Cardiac septum (tissue), 1 donor: ENCODE results near the gene RITA1. TPM values are rescaled to one million over a fixed set of nuclear protein-coding genes. Genes with fewer than 3 reads are reported as not detected.

Source experiments
- DNase-seq: peaks from one replicate; pipeline ENCODE4 v3.0.0-alpha.2; 2020; ENCODE audit warnings: low spot score
- intact Hi-C: fragments of 100-400 bp; cut with DNase I; formaldehyde crosslinking; loops from one replicate; pipeline ENCODE4 v1.14.0; 2022
- total RNA-seq: library from RNA; stranded (reverse); fragmentation: NEBNext Ultra II Directional; extraction: Animal tissue kit (Norgen Biotek cat#: 25700); gene quantifications from one replicate; pipeline ENCODE4 v1.2.1, GENCODE V29; 2021
- donor health status: DM: no; HTN: no; CAD: no.

Gene RITA1
- total RNA-seq, 1 donor from 2014 or later: 11.0 TPM

- intact Hi-C loops: loop anchor here (5.0 kb wide), 1 partner anchor 34 kb away; no protein-coding TSS in a partner anchor
- no peak for DNase-seq
Observed at GRCh38 chr12:113222730-113223531, 37.4 kb downstream of the RITA1 start.

- intact Hi-C loops: loop anchor here (5.0 kb wide), 1 partner anchor 32 kb away; no protein-coding TSS in a partner anchor
- no peak for DNase-seq
Observed at GRCh38 chr12:113224955-113225354, 39.4 kb downstream of the RITA1 start.

- DNase-seq: no peak
- intact Hi-C loops: no loop called here
Observed at GRCh38 chr12:113226696-113227568, 41.4 kb downstream of the RITA1 start.

- intact Hi-C loops: no loop called here
- DNase-seq: no peak
Observed at GRCh38 chr12:113227686-113228391, 42.3 kb downstream of the RITA1 start.

- intact Hi-C loops: no loop called here
- DNase-seq: no peak
Observed at GRCh38 chr12:113228394-113229028, 43.0 kb downstream of the RITA1 start.

- no peak for DNase-seq
- intact Hi-C loops: loop anchor here (2.0 to 5.0 kb wide), 2 partner anchors 14 to 67 kb away; no protein-coding TSS in a partner anchor
Observed at GRCh38 chr12:113230315-113231234, 45.1 kb downstream of the RITA1 start.

GRCh38 chr12:113231235-113232088 lies 45.9 kb downstream of the RITA1 start:
- intact Hi-C loops: loop anchor here (2.0 to 5.0 kb wide), 2 partner anchors 13 to 66 kb away; no protein-coding TSS in a partner anchor
- DNase-seq: no peak

GRCh38 chr12:113232089-113232839 lies 46.7 kb downstream of the RITA1 start:
- DNase-seq: no peak
- intact Hi-C loops: loop anchor here (5.0 kb wide), 1 partner anchor 65 kb away; no protein-coding TSS in a partner anchor

- DNase-seq: no peak
- intact Hi-C loops: loop anchor here (5.0 kb wide), 1 partner anchor 64 kb away; no protein-coding TSS in a partner anchor
Observed at GRCh38 chr12:113232840-113233585, 47.5 kb downstream of the RITA1 start.

- intact Hi-C loops: loop anchor here (5.0 kb wide), 1 partner anchor 63 kb away; no protein-coding TSS in a partner anchor
- DNase-seq: no peak
Observed at GRCh38 chr12:113233967-113234366, 48.4 kb downstream of the RITA1 start.

- intact Hi-C loops: loop anchor here (5.0 kb wide), 1 partner anchor 63 kb away; no protein-coding TSS in a partner anchor
- no peak for DNase-seq
Observed at GRCh38 chr12:113234483-113234882, 49.0 kb downstream of the RITA1 start.

- peak; percentile 38 for DNase-seq
- intact Hi-C loops: loop anchor here (5.0 kb wide), 1 partner anchor 36 kb away; no protein-coding TSS in a partner anchor
Observed at GRCh38 chr12:113235976-113236375, 50.5 kb downstream of the RITA1 start.

- peak; percentile 74 for DNase-seq
- intact Hi-C loops: loop anchor here (5.0 kb wide), 1 partner anchor 36 kb away; no protein-coding TSS in a partner anchor
Observed at GRCh38 chr12:113236539-113237399, 51.2 kb downstream of the RITA1 start.

- intact Hi-C loops: loop anchor here (5.0 kb wide), 1 partner anchor 35 kb away; no protein-coding TSS in a partner anchor
- DNase-seq: peak; percentile 22
Observed at GRCh38 chr12:113237748-113238147, 52.2 kb downstream of the RITA1 start.
